EH (cell line): Measurements from ENCODE around the gene OR52B2.

Experiments used
- DNase-seq: peaks from one replicate; pipeline ENCODE4 v3.0.0-alpha.2; 2015; ENCODE audit warnings: low read depth

Gene OR52B2

GRCh38 chr11:6170226-6170625 lies at the start of gene OR52B2:
OR52B2 (minus strand) TSS chr11:6170326; CDS start chr11:6170326, 0 bp downstream.
- DNase-seq = no peak

GRCh38 chr11:6219359-6219758 lies 49.2 kb upstream of the OR52B2 start:
- peak; percentile 95 for DNase-seq

- DNase-seq = no peak
Observed at GRCh38 chr11:6217722-6218121, 47.6 kb upstream of the OR52B2 start.

- no peak for DNase-seq
Observed at GRCh38 chr11:6216501-6216900, 46.4 kb upstream of the OR52B2 start.

- no peak for DNase-seq
Observed at GRCh38 chr11:6214530-6214929, 44.4 kb upstream of the OR52B2 start.

GRCh38 chr11:6210274-6210955 lies 40.3 kb upstream of the OR52B2 start:
- DNase-seq = peak; percentile 59

GRCh38 chr11:6209801-6210200 lies 39.7 kb upstream of the OR52B2 start:
- no peak for DNase-seq

GRCh38 chr11:6206456-6207180 lies 36.5 kb upstream of the OR52B2 start:
- DNase-seq = peak; percentile 37

- no peak for DNase-seq
Observed at GRCh38 chr11:6205366-6205765, 35.2 kb upstream of the OR52B2 start, which contains the start of gene C11orf42. C11orf42 (plus strand) TSS chr11:6205557; CDS start chr11:6205616, 59 bp downstream.

- DNase-seq = no peak
Observed at GRCh38 chr11:6204706-6205105, 34.6 kb upstream of the OR52B2 start.

- no peak for DNase-seq
Observed at GRCh38 chr11:6203327-6203726, 33.2 kb upstream of the OR52B2 start.

GRCh38 chr11:6202041-6202440 lies 31.9 kb upstream of the OR52B2 start:
- DNase-seq = peak; percentile 10

GRCh38 chr11:6201481-6201880 lies 31.4 kb upstream of the OR52B2 start:
- DNase-seq = peak; percentile 40

GRCh38 chr11:6200975-6201374 lies 30.8 kb upstream of the OR52B2 start:
- no peak for DNase-seq

- no peak for DNase-seq
Observed at GRCh38 chr11:6199174-6199810, 29.2 kb upstream of the OR52B2 start, which contains the start of gene OR52W1. OR52W1 (plus strand) TSS chr11:6199224; CDS start chr11:6199224, 0 bp downstream.

- DNase-seq = peak; percentile 9
Observed at GRCh38 chr11:6197466-6198200, 27.5 kb upstream of the OR52B2 start.

- DNase-seq = no peak
Observed at GRCh38 chr11:6196396-6196795, 26.3 kb upstream of the OR52B2 start.

GRCh38 chr11:6194065-6194581 lies 24.0 kb upstream of the OR52B2 start:
- no peak for DNase-seq

GRCh38 chr11:6191742-6192141 lies 21.6 kb upstream of the OR52B2 start:
- DNase-seq = no peak

GRCh38 chr11:6175440-6175839 lies 5.3 kb upstream of the OR52B2 start:
- no peak for DNase-seq

- DNase-seq = peak; percentile 9
Observed at GRCh38 chr11:6156628-6157359, 13.3 kb downstream of the OR52B2 start.
